GM23338 (cell line): Measurements from ENCODE around the gene XPA.

Experiments
- CTCF ChIP-seq, 2 experiments: fragments of 200-600 bp in 1 of 2; sonication (generic) in 1 of 2; conservative IDR thresholded peaks; 2 replicates each; pipeline versions ENCODE4 v1.5.1 to v1.6.1; 2016 to 2017; ENCODE audit warnings: antibody characterized with exemption in 2 of 2, low read depth in 2 of 2, mild to moderate bottlenecking in 2 of 2, moderate library complexity in 1 of 2
- EZH2 ChIP-seq: fragments of 200-600 bp; sonication (generic); IDR thresholded peaks from one replicate; pipeline ENCODE4 v1.8.0; 2017; ENCODE audit warnings: antibody characterized with exemption, mild to moderate bottlenecking, low read depth; ENCODE audit not compliant: unreplicated experiment
- POLR2AphosphoS5 ChIP-seq: IDR thresholded peaks from 2 replicates; pipeline ENCODE4 v1.6.1; 2016; ENCODE audit warnings: antibody characterized with exemption, low read depth
- REST ChIP-seq: IDR thresholded peaks from one replicate; pipeline ENCODE4 v1.6.1; 2018; ENCODE audit warnings: antibody characterized with exemption; ENCODE audit not compliant: unreplicated experiment

GRCh38 chr9:97660340-97660739, 36.8 kb downstream of the XPA start:
- no peak for TF ChIP-seq CTCF (conservative IDR thresholded peaks at IDR 0.05; ENCODE audit: low read depth in 2 of 2)
- no peak for TF ChIP-seq EZH2
- TF ChIP-seq POLR2AphosphoS5, result no peak
- no peak for TF ChIP-seq REST
